Fibroblast of mammary gland (primary cell): ENCODE measurements around the gene ARHGAP44.

ENCODE experiments used
- DNase-seq: peaks from one replicate; pipeline ENCODE4 v3.0.0-alpha.2; 2010; ENCODE audit warnings: low read depth
- H3K4me3 ChIP-seq: 2 replicates; pipeline ENCODE4 v1.5.1; 2011; ENCODE audit warnings: low read depth, mild to moderate bottlenecking, low read length, moderate library complexity; ENCODE audit not compliant: control insufficient read depth
- TF ChIP-seq, protein P1 (sequence below): conservative IDR thresholded peaks from 2 replicates; pipeline ENCODE4 v1.5.1; 2011; ENCODE audit warnings: low read depth, low read length, inconsistent platforms; ENCODE audit not compliant: control insufficient read depth, insufficient read depth

Gene ARHGAP44

GRCh38 chr17:12907477-12907876 is 118.2 kb downstream of the ARHGAP44 start:
- TF ChIP-seq, protein P1, sequence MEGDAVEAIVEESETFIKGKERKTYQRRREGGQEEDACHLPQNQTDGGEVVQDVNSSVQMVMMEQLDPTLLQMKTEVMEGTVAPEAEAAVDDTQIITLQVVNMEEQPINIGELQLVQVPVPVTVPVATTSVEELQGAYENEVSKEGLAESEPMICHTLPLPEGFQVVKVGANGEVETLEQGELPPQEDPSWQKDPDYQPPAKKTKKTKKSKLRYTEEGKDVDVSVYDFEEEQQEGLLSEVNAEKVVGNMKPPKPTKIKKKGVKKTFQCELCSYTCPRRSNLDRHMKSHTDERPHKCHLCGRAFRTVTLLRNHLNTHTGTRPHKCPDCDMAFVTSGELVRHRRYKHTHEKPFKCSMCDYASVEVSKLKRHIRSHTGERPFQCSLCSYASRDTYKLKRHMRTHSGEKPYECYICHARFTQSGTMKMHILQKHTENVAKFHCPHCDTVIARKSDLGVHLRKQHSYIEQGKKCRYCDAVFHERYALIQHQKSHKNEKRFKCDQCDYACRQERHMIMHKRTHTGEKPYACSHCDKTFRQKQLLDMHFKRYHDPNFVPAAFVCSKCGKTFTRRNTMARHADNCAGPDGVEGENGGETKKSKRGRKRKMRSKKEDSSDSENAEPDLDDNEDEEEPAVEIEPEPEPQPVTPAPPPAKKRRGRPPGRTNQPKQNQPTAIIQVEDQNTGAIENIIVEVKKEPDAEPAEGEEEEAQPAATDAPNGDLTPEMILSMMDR: no peak
- DNase-seq: no peak
- H3K4me3 ChIP-seq: no peak overlapping the region

- no peak overlapping the region for H3K4me3 ChIP-seq
- TF ChIP-seq, protein P1: no peak
- no peak for DNase-seq
Measured at GRCh38 chr17:12909046-12909445, 119.7 kb downstream of the ARHGAP44 start.

DNA sequence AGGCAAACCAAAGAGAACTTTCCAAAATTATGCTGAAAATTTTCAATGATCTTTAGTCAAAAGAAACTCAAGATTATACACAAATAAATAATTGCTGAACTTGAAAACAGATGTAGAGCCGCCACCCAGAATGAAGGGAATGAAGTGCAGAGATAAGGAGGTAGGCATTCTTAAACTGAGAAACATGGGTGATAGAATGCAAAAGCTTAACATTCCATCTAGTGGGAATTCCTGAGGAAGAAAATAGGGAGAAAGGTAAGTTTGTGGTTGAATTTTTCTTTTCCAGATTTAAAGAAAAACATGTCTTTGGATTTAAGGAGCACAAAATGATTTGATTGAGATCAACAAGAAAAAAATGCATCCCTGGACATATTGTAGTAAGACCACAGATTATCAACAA is 120.2 kb downstream of the ARHGAP44 start:
- DNase-seq: no peak
- TF ChIP-seq, protein P1: no peak
- no peak overlapping the region for H3K4me3 ChIP-seq

GRCh38 chr17:12911239-12911638 is 121.9 kb downstream of the ARHGAP44 start:
- TF ChIP-seq, protein P1: no peak
- peak; percentile 18 for DNase-seq
- H3K4me3 ChIP-seq: no peak overlapping the region

DNA sequence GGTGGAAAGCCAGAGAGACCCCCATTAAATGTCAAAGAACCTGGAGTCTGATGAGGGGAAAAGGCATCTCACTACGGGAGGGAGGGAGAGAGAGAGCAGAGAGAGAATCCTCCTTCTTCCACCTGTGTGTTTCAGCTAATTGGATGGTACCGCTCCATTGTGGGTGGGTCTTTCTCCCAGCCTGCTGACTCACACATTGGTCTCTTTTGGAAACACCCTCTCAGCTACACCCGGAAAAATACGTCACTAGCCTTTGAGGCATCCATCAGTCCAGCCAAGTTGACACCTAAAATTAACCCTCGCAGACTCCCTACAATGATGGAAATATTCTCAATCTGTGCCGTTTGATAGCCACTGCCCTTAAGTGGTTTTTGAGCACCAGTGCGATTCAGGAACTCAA is 128.1 kb downstream of the ARHGAP44 start:
- no peak overlapping the region for H3K4me3 ChIP-seq
- DNase-seq: no peak
- TF ChIP-seq, protein P1: no peak

GRCh38 chr17:12918142-12918541 is 128.8 kb downstream of the ARHGAP44 start:
- TF ChIP-seq, protein P1: no peak
- no peak overlapping the region for H3K4me3 ChIP-seq
- DNase-seq: peak; percentile 12

- TF ChIP-seq, protein P1: no peak
- H3K4me3 ChIP-seq: no peak overlapping the region
Measured at GRCh38 chr17:12922120-12922519, 132.8 kb downstream of the ARHGAP44 start.

More at GRCh38 chr17:12922120-12922519, 132.8 kb downstream of the ARHGAP44 start:
- DNase-seq: no peak
